Lower lobe of right lung (tissue), 2 donors: ENCODE results near the gene LRP1. TPM values are rescaled to one million over a fixed set of nuclear protein-coding genes. Genes with fewer than 3 reads are reported as not detected.

Source experiments
- ATAC-seq, 2 donors: fragments of 200-7000 bp; cut with Tn5 transposase; one replicate each; pipeline ENCODE4 v1.9.1; 2020 to 2022; ENCODE audit warnings: mild to moderate bottlenecking in 2 of 2, moderate library complexity in 2 of 2
- DNase-seq: peaks from one replicate; pipeline ENCODE4 v3.0.0-alpha.2; 2020
- H3K27ac ChIP-seq: fragments of 200-600 bp; one replicate; pipeline ENCODE4 v1.8.0; 2022
- H3K27me3 ChIP-seq: fragments of 200-600 bp; one replicate; pipeline ENCODE4 v1.8.0; 2022; ENCODE audit warnings: low read depth
- H3K36me3 ChIP-seq: fragments of 200-600 bp; one replicate; pipeline ENCODE4 v1.8.0; 2022; ENCODE audit warnings: mild to moderate bottlenecking
- H3K4me1 ChIP-seq: fragments of 200-600 bp; one replicate; pipeline ENCODE4 v1.8.0; 2022
- H3K4me3 ChIP-seq: fragments of 200-600 bp; one replicate; pipeline ENCODE4 v1.8.0; 2022; ENCODE audit warnings: mild to moderate bottlenecking
- H3K9me3 ChIP-seq: fragments of 200-600 bp; one replicate; pipeline ENCODE4 v1.8.0; 2022
- intact Hi-C: fragments of 100-400 bp; cut with DNase I; formaldehyde crosslinking; loops from one replicate; pipeline ENCODE4 v1.11.0; 2022
- total RNA-seq: library from RNA; stranded (reverse); fragmentation: NEBNext Ultra II Directional; extraction: Animal tissue kit (Norgen Biotek cat#: 25700); gene quantifications from one replicate; pipeline ENCODE4 v1.2.1, GENCODE V29; 2021
- TF ChIP-seq, protein P1 (sequence below): fragments of 200-600 bp; IDR thresholded peaks from one replicate; pipeline ENCODE4 v1.8.0; 2022; ENCODE audit warnings: antibody characterized with exemption, mild to moderate bottlenecking
- donor health status: DM: no; HTN: yes; CAD: no; lungs with severe emphysema.

Gene LRP1
- total RNA-seq, 1 donor from 2014 or later, result 404 TPM

DNA sequence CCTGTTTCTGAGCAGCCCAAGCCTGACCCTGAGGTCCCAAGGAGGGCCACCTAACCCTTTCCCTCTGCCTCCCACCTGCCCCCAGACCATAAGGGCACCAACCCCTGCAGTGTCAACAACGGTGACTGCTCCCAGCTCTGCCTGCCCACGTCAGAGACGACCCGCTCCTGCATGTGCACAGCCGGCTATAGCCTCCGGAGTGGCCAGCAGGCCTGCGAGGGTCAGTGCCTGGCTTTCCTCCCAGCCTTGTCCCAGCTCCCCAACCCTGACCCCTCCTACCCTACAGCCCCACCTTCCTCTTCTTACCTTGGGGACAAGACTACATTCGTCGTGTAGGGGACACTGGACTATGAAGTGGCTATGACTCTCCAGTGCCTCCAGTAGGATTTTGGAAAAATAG lies 52.8 kb downstream of the LRP1 start:
- Histone ChIP-seq H3K4me1 (no peaks in the 10 kb centered on the region), H3K4me3 (no peak overlapping the region), H3K9me3 (no peaks in the 10 kb centered on the region), H3K27me3 (no peaks in the 10 kb centered on the region), H3K36me3 (peaks cover 98% of the 10 kb centered on the region), H3K27ac (no peak overlapping the region)
- ATAC-seq, result no peak
- no peak for DNase-seq
- intact Hi-C loops, result no loop called here
- TF ChIP-seq, protein P1, sequence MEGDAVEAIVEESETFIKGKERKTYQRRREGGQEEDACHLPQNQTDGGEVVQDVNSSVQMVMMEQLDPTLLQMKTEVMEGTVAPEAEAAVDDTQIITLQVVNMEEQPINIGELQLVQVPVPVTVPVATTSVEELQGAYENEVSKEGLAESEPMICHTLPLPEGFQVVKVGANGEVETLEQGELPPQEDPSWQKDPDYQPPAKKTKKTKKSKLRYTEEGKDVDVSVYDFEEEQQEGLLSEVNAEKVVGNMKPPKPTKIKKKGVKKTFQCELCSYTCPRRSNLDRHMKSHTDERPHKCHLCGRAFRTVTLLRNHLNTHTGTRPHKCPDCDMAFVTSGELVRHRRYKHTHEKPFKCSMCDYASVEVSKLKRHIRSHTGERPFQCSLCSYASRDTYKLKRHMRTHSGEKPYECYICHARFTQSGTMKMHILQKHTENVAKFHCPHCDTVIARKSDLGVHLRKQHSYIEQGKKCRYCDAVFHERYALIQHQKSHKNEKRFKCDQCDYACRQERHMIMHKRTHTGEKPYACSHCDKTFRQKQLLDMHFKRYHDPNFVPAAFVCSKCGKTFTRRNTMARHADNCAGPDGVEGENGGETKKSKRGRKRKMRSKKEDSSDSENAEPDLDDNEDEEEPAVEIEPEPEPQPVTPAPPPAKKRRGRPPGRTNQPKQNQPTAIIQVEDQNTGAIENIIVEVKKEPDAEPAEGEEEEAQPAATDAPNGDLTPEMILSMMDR, result no peak

GRCh38 chr12:57181561-57182155 lies 53.4 kb downstream of the LRP1 start:
- H3K27me3 ChIP-seq, result no peaks in the 10 kb centered on the region
- TF ChIP-seq, protein P1, result no peak
- H3K4me3 ChIP-seq, result no peak overlapping the region
- H3K27ac ChIP-seq, result no peak overlapping the region
- no peak for DNase-seq
- intact Hi-C loops, result no loop called here
- no peak for ATAC-seq
- peaks cover 98% of the 10 kb centered on the region for H3K36me3 ChIP-seq
- no peaks in the 10 kb centered on the region for H3K9me3 ChIP-seq
- no peaks in the 10 kb centered on the region for H3K4me1 ChIP-seq

- Histone ChIP-seq H3K4me3 (no peak overlapping the region), H3K27ac (no peak overlapping the region), H3K27me3 (no peaks in the 10 kb centered on the region), H3K4me1 (no peaks in the 10 kb centered on the region), H3K36me3 (peaks cover 98% of the 10 kb centered on the region), H3K9me3 (no peaks in the 10 kb centered on the region)
- ATAC-seq, result peak; percentile 89
- TF ChIP-seq, protein P1, result peak; percentile 90
- peak; percentile 81 for DNase-seq
- intact Hi-C loops, result no loop called here
These were observed 54.8 kb downstream of the LRP1 start for GRCh38 chr12:57182918-57183575.

DNA sequence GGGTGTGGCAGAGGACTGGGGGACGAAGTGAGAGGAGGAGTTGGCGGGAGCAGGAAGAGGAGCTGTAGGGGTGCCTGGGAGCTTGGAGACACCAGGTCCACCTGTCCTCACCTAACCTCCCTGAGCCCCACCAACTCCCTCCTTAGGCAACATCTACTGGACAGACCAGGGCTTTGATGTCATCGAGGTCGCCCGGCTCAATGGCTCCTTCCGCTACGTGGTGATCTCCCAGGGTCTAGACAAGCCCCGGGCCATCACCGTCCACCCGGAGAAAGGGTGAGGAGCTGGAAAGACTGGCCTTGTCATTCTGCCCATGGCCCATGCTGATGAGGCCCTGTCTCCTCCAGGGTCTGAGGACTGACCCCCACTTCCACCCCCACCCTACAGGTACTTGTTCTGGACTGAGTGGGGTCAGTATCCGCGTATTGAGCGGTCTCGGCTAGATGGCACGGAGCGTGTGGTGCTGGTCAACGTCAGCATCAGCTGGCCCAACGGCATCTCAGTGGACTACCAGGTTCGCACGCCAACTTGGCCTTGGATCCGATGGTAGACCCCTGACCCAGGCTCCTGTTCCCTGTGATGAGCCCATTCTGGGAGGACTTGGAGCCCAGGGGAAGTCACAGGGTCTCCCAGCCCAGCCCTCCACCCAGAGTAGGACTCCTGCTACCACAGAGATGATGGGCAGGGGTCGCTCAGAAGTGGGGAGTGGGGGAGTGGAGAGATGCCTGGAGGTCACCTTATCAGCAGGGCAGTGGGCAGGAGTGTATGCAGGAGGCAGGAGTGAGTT lies 55.8 kb downstream of the LRP1 start:
- H3K9me3 ChIP-seq, result no peaks in the 10 kb centered on the region
- H3K36me3 ChIP-seq, result peaks cover 98% of the 10 kb centered on the region
- DNase-seq, result no peak
- H3K4me3 ChIP-seq, result no peak overlapping the region
- no peak for ATAC-seq
- H3K27me3 ChIP-seq, result no peaks in the 10 kb centered on the region
- intact Hi-C loops, result no loop called here
- TF ChIP-seq, protein P1, result no peak
- H3K4me1 ChIP-seq, result no peaks in the 10 kb centered on the region
- H3K27ac ChIP-seq, result no peak overlapping the region

DNA sequence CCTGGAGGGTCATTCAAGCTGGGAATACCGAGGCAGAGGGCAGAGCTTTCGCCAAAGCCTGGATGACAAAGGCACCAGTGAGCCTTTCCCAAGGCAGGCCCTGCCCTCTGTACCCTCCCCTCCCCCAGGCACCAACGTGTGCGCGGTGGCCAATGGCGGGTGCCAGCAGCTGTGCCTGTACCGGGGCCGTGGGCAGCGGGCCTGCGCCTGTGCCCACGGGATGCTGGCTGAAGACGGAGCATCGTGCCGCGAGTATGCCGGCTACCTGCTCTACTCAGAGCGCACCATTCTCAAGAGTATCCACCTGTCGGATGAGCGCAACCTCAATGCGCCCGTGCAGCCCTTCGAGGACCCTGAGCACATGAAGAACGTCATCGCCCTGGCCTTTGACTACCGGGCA lies 57.1 kb downstream of the LRP1 start:
- peaks cover 98% of the 10 kb centered on the region for H3K36me3 ChIP-seq
- H3K4me3 ChIP-seq, result no peak overlapping the region
- ATAC-seq, result no peak
- no peak overlapping the region for H3K27ac ChIP-seq
- TF ChIP-seq, protein P1, result no peak
- peaks cover 7% of the 10 kb centered on the region for H3K4me1 ChIP-seq
- intact Hi-C loops, result no loop called here
- no peaks in the 10 kb centered on the region for H3K9me3 ChIP-seq
- no peak for DNase-seq
- H3K27me3 ChIP-seq, result no peaks in the 10 kb centered on the region
